ENCODE results near the gene PROB1.
"Not testable (repeated sequence)": the region's sequence is repeated elsewhere in the genome, so short reads cannot be mapped to it uniquely, and the experiment has no call there.

Gene PROB1, protein sequence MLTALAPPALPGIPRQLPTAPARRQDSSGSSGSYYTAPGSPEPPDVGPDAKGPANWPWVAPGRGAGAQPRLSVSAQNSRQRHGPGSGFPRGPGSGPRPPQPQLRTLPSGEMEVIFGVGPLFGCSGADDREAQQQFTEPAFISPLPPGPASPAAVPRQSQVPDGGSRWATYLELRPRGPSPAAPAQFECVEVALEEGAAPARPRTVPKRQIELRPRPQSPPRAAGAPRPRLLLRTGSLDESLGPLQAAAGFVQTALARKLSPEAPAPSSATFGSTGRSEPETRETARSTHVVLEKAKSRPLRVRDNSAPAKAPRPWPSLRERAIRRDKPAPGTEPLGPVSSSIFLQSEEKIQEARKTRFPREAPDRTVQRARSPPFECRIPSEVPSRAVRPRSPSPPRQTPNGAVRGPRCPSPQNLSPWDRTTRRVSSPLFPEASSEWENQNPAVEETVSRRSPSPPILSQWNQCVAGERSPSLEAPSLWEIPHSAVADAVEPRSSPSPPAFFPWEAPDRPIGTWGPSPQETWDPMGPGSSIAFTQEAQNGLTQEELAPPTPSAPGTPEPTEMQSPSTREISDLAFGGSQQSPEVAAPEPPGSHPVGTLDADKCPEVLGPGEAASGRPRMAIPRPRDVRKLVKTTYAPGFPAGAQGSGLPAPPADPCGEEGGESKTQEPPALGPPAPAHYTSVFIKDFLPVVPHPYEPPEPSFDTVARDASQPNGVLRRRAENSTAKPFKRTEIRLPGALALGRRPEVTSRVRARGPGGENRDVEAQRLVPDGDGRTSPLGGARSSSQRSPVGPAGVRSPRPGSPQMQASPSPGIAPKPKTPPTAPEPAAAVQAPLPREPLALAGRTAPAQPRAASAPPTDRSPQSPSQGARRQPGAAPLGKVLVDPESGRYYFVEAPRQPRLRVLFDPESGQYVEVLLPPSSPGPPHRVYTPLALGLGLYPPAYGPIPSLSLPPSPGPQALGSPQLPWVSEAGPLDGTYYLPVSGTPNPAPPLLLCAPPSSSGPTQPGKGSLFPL

DNA sequence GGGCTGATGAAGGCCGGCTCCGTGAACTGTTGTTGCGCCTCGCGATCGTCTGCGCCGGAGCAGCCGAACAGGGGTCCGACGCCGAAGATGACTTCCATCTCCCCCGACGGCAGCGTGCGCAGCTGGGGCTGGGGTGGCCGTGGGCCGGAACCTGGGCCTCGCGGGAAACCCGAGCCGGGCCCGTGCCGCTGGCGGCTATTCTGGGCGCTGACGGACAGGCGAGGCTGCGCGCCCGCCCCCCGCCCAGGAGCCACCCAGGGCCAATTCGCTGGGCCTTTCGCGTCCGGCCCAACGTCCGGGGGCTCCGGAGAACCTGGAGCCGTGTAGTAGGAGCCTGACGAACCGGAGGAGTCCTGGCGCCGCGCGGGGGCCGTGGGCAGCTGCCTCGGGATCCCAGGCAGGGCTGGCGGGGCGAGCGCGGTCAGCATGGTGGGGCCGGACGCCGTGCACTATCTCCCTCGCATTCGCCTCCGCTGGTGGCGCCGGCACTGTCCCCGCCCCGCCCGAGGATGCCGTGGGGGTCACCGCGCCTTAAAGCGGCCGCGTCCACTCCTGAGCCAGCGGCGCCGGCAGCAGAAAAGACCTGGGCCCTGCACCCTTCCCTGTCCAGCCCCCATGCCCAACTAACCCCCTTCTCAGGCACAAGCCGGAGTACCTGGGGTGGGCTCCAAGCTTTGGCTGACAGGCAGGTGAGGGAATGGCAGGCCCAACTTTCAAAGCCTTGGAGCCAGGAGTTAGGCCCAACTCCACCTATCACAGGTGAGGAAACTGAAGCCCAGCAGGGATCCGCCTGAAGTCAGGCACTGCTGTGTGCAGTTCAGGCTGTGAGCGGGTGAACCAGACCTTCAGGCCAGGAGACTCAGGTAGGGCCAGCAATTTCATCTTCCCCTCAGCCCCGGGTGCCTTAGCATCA lies at the start of gene PROB1:
Gene PROB1, minus strand, starts transcription at position 451 of the 913 bp plus-strand sequence. Its CDS starts 23 bp downstream, at position 428.
- DNase-seq (ENCODE audit: low read depth in 2 of 2): no peak

DNA sequence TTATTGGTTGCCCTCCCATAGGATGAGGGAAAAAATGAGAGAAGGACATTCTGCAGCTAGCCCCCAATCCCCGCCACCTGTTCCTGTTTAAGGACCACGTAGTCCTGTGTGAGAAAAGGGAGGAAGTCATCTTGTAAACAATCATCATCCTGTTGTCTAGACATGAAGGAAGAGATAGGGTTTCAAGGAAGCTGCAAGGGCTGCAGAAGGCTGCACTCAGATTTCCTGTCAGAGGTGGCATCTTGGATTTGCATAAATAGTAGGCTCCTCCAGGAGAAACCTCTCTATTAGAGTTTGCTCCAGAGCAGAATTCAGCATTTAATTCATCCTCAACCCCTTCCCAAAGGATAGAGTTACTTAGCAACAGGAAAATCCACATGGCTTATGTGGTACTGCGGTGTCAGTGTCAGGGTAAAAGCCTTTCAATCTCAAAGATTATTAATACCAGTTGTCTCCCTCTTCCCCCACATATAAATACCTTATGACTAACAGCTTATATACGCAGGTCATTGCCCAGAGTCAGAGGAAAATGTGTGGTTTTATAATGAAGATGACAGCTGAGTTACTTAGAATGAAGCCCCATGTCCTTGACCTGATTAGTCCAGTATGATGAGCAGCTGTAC lies 49.0 kb upstream of the PROB1 start:
- no peak for DNase-seq (ENCODE audit: low read depth in 2 of 2)

DNA sequence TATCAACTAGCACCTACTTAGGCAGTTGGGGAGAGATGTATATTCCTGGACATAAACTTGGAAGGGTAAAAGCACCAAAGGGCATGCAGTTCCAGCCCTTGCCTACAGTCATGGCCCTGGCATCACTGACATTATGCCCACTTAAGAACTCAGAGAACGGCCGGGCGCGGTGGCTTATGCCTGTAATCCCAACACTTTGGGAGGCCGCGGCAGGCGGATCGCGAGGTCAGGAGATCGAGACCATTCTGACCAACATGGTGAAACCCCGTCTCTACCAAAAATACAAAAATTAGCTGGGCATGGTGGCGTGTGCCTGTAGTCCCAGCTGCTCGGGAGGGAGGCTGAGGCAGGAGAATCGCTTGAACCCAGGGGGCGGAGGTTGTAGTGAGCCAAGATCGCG lies 45.5 kb upstream of the PROB1 start:
- DNase-seq (ENCODE audit: low read depth in 2 of 2): not testable (repeated sequence)

DNA sequence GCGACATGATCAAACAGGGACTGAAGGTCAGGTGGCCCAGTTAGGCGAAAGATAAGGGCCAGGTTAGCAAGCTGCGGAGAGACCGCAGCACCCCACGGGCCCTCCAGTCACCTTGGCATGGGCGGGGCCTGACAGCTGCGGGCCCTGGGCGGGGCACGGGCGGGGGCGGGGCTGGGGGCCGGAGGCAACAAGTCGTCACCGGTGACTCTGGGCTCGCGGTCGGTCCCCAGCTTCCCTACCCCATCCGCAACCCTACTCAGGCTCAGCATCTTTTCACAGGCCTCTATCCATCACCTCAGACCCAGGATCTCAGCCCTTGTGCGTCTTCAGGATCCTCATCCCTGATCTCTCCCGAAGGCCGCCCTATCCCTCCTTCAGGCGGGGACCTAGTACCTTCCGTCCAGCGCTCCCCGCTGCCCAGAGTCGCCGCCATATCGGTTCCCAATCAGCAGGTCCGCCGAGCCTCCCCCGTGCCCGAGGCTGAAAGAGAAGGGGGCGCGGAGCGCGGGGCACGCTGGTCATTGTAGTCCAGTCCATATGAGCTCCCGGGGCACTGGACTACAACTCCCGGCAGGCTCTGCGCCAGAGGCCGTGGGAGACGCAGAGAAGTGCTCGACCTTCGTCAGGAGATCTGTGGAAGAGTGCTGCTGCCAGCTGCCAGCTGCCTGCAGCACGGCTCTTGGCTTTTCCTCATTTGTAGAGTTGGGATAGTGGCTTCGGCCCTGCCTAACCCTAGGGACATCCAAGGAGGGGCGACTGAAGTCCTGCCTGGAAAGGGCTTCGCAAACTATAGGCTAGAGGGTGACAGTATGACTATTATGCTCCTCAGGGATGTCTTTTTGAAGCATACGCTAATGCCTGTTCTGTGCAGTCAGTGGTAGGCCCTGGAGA lies 44.4 kb upstream of the PROB1 start, which contains the start of gene DNAJC18:
Gene DNAJC18, minus strand, starts transcription at position 513 of the 891 bp plus-strand sequence. Its CDS starts 80 bp downstream, at position 433.
- peak; percentile 81 to 90 for DNase-seq (ENCODE audit: low read depth in 2 of 2)

DNA sequence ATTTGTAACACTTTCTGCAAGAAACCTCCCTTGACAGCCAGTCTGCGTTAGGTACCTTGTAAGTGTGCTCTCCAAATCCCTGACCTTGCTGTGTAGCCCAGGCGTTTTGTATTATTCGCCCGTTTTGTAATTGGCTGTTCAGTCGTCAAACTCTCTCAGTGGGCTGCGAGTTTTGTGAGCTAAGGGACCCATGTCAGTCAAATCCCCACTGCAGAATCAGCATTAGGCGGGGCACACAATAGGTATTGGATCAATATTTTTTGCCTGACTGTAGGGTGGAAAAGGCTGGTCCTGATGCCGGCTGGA lies 43.8 kb upstream of the PROB1 start:
- no peak for DNase-seq (ENCODE audit: low read depth in 2 of 2)

DNA sequence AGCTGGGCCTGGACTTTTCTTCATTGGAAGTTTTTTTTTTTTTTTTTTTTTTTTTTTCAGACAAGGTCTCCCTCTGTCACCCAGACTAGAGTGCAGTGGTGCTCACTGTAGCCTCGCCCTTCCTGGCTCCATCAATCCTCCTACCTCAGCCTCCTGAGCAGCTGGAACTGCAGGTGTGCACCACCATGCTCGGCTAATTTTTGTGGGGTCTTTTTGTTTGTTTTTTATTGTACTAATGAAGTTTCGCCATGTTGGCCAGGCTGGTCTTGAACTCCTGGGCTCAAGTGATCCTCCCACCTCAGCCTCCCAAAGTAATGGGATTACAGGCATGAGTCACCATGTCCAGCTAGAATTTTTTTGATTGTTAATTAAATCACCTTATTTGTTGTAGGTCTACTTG lies 40.8 kb upstream of the PROB1 start:
- no peak for DNase-seq (ENCODE audit: low read depth in 2 of 2)

DNA sequence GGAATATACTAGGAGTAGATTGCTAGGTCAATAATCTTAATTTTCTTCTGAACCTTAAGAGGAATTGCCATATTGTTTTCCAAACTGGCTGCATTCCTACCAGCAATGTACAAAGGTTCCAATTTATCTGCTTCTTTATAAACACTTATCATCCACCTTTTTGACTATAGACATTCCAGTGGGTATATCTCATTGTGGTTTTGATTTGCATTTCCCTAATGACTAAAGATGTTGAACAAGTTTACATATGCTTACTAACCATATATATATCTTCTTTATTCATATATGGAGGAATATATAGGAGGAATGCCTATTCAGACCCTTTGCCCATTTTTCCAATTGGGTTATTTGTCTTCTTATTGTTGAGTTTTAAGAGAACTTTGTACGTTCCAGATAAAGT lies 36.8 kb upstream of the PROB1 start:
- DNase-seq (ENCODE audit: low read depth in 2 of 2): no peak

DNA sequence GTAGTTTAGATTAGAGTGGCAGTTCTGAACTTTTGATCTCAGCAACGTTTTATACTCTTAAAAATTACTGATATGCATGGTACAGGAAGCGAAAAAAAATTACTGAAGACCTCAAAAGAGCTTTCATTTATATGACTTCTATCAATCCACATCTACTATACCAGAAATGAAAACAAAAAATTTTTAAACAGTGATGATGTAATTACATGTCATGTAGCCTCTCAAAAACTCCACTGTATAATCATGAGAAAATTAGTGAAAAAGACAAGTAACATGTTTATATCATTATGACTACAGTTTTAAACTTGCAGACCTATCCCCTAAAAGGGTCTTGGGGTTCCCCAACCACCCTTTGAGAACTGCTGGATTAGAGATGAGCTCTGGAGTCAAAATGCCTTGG lies 35.1 kb upstream of the PROB1 start:
- DNase-seq (ENCODE audit: low read depth in 2 of 2): no peak

DNA sequence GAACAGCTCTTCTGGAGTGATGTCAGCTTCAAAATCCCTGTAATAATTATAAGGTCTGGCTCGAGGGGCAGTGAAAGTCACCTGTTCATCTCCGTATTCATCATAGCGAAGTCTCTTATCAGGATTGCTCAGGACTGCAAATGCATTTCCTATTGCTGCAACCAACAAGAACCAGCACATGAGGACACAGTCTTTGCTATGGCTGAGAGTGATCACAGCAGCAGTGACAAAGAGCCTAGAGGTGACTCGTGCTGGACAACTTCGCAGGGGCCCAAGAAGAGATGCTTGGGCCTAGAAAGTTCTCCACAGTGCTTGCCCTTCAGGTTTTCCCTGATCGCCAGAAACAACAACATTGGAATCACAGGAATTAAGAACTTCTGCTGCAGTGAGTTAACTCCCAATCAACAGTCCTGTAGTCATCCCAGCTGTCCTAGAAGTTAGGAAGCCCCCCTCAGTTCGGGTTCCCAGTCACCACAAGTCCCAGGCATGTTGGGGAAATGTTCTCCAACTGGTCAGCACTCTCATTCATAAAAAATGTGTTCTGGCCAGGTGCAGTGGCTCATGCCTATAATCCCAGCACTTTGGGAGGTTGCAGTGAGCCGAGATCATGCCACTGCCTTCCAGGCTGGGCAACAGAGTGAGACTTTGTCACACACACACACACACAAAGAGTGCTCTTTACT lies 31.4 kb upstream of the PROB1 start:
- DNase-seq (ENCODE audit: low read depth in 2 of 2): no peak

DNA sequence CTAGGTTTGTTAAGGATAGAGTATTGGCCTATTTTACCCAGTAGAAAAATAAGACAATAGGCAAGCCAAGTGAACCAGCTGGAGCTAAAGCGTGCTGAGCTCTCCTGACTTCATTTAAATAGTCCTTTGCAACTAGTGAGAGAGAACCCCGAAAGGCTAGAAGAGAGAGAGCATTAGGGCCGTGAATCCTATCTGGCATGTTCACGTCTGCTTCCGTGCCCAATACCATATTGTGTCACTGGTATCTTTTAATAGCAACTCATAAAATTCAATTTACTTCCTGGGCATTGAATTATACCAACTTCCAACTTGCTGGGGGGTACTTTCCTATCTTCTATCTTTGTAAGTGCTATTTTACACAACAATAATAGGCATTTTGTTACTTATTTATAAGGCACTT lies 30.6 kb upstream of the PROB1 start:
- DNase-seq (ENCODE audit: low read depth in 2 of 2): no peak

DNA sequence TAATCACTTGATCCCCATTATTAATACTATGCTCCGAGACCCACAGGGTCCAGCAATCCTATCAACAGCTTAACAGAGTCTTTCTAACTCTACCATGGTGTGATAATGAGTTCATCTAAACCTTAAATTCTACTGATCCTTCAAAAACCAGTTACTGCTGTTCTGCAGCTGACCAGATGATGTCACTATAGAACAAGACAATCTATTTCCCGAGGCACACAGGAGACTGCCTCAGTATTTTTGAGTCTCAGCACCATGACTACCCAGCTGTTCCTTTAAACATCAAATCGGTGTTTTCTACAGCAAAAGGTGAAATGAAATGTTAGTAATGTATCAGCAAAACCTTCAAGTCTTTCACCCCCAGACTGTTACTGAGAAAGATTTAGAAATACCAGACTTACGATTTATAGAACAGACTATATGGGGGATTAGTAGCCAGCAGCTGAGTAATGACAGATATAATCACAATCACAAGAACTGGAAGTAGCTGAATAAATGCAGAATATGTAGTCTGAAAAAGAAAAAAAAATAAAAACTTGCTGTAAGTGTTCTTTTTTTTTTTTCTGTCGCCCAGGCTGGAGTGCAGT lies 27.5 kb upstream of the PROB1 start:
- DNase-seq (ENCODE audit: low read depth in 2 of 2): no peak

DNA sequence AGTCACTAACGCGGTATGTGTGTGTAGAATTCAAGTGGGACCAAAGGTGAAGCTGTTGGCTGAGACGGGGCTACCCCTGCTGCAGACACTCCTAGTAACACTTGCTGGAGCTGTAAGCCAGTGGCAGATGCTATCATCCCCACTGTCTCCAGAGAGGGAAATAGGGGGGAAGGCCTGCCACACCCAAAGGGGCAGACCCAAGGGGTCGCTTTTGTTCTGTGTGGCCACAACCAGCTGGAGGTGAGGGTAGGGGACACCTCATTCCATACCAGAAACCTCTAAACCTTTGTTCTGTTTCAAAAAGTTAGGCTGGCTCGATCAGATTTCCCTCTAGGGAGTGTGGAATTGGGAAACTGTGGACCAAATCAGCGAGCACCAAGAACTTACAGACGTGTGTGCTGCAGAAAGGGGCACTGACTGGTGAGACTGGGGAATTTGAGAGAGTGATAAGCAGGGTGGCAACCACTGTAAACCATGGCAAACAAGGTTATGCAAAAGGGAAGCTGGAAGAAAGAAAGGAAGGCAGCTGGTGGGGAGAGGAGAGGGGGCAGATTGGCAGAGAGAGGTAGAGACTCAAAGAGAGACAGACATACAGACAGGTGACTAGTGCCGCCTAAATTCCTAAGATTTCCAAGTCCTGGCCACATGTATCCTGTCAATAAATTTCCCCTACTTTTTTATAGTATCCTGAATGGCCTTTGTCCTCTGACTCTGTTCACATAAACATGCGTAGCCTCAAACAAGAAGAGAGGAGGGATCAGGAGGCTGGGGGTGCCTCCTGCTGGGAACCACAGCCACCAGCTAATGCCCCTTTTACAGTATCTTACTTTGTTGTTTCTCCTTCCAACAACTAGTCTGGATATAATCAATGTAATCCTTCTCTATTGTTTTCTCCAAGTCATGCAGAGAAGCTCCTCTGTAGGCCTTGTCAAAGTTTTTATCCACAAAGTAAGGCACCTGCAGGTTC lies 24.6 kb upstream of the PROB1 start:
- DNase-seq (ENCODE audit: low read depth in 2 of 2): no peak

DNA sequence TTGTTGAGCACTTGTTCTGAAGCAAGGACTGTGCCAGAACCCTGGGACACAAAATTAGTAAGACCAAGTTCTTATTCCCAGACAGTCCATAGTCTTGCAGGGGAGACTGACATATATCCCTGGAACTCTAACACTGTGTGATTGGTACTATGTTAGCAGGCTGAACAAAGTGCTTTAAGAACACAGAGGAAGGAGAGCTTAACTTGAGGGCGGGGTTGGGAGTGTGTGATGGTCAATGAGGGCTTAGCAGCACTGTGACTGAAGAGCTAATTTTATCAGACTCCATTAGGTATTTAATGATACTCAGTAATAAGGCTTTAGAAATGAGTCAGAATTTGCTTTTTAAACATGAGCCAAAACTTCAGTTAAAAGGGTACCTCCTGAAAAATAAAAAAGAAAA lies 23.9 kb upstream of the PROB1 start:
- no peak for DNase-seq (ENCODE audit: low read depth in 2 of 2)

DNA sequence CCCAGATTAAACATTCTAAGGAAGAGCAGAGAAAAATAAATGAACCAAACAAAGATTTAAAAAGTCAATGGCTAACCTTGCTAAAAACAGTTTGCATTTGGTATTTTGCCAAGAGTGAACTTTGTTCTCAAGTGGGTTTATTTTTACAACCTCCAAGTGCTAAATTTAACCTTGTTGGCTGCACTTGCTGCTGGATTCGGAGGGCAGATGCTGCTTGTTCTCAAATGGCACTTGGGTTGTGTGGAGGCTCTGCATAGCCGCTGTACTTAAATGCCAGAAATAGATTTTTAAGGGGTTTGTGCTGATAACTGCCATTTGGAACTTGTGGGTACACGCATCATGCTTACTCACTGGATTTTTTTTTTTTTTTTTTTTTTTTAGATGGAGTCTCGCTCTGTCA lies 22.3 kb upstream of the PROB1 start:
- DNase-seq (ENCODE audit: low read depth in 2 of 2): no peak

DNA sequence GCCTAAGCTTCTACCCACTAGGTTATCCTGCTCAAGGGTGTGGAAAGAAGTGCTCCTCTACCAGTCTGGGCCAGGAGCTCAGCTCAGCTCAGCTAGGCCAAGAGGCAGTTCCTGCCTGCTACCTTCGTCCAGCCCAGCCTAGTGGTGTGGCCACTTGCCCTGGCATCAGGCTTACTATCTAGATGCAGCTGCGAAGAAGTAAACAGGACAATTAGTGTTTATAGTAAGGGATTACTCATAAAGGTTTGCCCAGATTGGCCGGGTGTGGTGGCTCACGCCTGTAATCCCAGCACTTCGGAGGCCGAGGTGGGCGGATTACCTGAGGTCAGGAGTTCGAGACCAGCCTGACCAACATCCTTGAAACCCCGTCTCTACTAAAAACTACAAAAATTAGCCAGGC lies 21.7 kb upstream of the PROB1 start:
- no peak for DNase-seq (ENCODE audit: low read depth in 2 of 2)

DNA sequence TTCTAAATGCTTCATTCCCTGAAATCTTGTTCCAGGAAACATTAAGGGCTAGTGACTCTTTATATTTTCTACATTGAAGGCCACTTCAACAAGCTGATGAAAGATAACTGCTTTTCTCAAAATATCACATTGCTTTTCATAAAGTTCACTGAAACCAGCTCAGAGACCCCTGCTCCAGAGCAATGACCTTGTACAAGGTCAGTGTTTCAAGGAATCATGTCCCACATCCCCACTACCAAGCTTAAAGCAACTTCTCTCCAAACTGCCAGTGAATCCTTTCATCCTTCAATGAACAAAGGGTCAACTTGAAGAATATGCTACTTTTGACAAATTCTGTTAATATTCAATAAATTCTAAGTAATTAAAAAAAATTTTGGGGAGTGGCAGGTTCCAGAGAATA lies 21.0 kb upstream of the PROB1 start:
- DNase-seq (ENCODE audit: low read depth in 2 of 2): no peak

DNA sequence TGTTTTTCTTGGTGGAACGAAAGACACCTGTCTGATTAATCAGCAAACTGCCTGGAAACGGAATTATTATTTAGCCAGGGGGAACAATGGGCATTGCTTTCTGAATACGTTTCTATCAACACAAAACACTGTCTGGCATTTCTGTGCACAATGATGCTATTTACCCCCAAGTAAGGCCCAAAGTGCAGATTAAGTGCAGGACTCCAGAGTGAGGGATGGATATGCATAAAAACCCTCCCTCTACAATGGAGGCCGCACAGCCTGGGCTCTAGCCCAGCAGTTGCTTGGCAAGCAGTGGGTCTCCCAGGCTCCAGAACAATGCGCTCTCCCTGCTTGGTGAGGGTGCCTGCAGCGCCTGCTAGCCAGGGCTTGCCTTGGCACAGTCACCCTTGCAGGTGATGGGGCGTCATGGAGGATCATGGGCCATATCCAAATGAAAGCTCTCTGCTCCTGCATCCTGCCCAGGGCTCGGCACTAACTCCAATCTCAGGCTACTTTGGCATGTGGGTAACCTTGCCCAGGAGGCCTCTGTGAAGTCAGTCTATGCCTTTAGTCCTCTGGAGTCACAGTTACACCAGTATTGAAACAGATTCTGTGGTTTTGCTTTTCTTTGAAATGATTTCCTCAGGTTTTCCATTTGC lies 20.4 kb upstream of the PROB1 start:
- DNase-seq (ENCODE audit: low read depth in 2 of 2): peak in 1 of 2 donors; percentile 38
